ENCODE measurements around the gene HNRNPL. TPM values are rescaled to one million over a fixed set of nuclear protein-coding genes. Genes with fewer than 3 reads are reported as not detected.
"Not testable (repeated sequence)": the region's sequence is repeated elsewhere in the genome, so short reads cannot be mapped to it uniquely, and the experiment has no call there.

Gene HNRNPL
- total RNA-seq, 4 donors from 2014 or later, result 88.3 to 172 (median 126) TPM

GRCh38 chr19:38799104-38799503 lies 50.7 kb downstream of the HNRNPL start:
- Histone ChIP-seq H3K27ac (no peak overlapping the region), H3K9me3 (no peaks in the 10 kb centered on the region), H3K27me3 (no peaks in the 10 kb centered on the region), H3K4me3 (no peak overlapping the region), H3K36me3 (no peaks in the 10 kb centered on the region), H3K4me1 (no peaks in the 10 kb centered on the region)
- TF ChIP-seq, protein P1, sequence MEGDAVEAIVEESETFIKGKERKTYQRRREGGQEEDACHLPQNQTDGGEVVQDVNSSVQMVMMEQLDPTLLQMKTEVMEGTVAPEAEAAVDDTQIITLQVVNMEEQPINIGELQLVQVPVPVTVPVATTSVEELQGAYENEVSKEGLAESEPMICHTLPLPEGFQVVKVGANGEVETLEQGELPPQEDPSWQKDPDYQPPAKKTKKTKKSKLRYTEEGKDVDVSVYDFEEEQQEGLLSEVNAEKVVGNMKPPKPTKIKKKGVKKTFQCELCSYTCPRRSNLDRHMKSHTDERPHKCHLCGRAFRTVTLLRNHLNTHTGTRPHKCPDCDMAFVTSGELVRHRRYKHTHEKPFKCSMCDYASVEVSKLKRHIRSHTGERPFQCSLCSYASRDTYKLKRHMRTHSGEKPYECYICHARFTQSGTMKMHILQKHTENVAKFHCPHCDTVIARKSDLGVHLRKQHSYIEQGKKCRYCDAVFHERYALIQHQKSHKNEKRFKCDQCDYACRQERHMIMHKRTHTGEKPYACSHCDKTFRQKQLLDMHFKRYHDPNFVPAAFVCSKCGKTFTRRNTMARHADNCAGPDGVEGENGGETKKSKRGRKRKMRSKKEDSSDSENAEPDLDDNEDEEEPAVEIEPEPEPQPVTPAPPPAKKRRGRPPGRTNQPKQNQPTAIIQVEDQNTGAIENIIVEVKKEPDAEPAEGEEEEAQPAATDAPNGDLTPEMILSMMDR (IDR thresholded peaks at IDR 0.05 in 4 of 5, conservative IDR thresholded peaks at IDR 0.05 in 1 of 5), result no peak
- no peak for TF ChIP-seq POLR2A (IDR thresholded peaks at IDR 0.05)
- in situ Hi-C loops (cut with MboI; ENCODE audit: low sequenced_read_pairs in 4 of 4) (no loop called here), intact Hi-C loops (cut with DNase I; ENCODE audit: low total_unique reads) (no loop called here)
- DNase-seq (no peak), ATAC-seq (no peak)

GRCh38 chr19:38797781-38798180 lies 52.0 kb downstream of the HNRNPL start:
- in situ Hi-C loops (cut with MboI; ENCODE audit: low sequenced_read_pairs in 4 of 4); intact Hi-C loops (cut with DNase I; ENCODE audit: low total_unique reads); ATAC-seq; H3K9me3 ChIP-seq; H3K4me1 ChIP-seq; DNase-seq; H3K36me3 ChIP-seq; H3K4me3 ChIP-seq; H3K27me3 ChIP-seq; H3K27ac ChIP-seq: not testable (repeated sequence)

- H3K4me3 ChIP-seq, result no peak overlapping the region
- peaks cover 0 to 5% (median 4%) of the 10 kb centered on the region in 3 donors for H3K27me3 ChIP-seq
- no peak overlapping the region for H3K27ac ChIP-seq
- no peaks in the 10 kb centered on the region for H3K9me3 ChIP-seq
- H3K4me1 ChIP-seq, result no peaks in the 10 kb centered on the region
- no peak for DNase-seq
- no peak for TF ChIP-seq POLR2A (IDR thresholded peaks at IDR 0.05)
- TF ChIP-seq, protein P1 (IDR thresholded peaks at IDR 0.05 in 4 of 5, conservative IDR thresholded peaks at IDR 0.05 in 1 of 5), result no peak
- in situ Hi-C loops (cut with MboI; ENCODE audit: low sequenced_read_pairs in 4 of 4), result no loop called here
- ATAC-seq, result no peak
- H3K36me3 ChIP-seq, result no peaks in the 10 kb centered on the region
- intact Hi-C loops (cut with DNase I; ENCODE audit: low total_unique reads), result no loop called here
Measured at GRCh38 chr19:38796154-38796553, 53.6 kb downstream of the HNRNPL start.

- H3K36me3 ChIP-seq, result no peaks in the 10 kb centered on the region
- TF ChIP-seq, protein P1 (IDR thresholded peaks at IDR 0.05 in 4 of 5, conservative IDR thresholded peaks at IDR 0.05 in 1 of 5), result no peak
- TF ChIP-seq POLR2A (IDR thresholded peaks at IDR 0.05), result no peak
- H3K9me3 ChIP-seq, result no peaks in the 10 kb centered on the region
- no peak overlapping the region for H3K4me3 ChIP-seq
- intact Hi-C loops (cut with DNase I; ENCODE audit: low total_unique reads), result no loop called here
- H3K27me3 ChIP-seq, result peaks cover 0 to 5% (median 4%) of the 10 kb centered on the region in 3 donors
- in situ Hi-C loops (cut with MboI; ENCODE audit: low sequenced_read_pairs in 4 of 4), result no loop called here
- H3K27ac ChIP-seq, result no peak overlapping the region
- no peak for DNase-seq
- no peaks in the 10 kb centered on the region for H3K4me1 ChIP-seq
- ATAC-seq, result no peak
Measured at GRCh38 chr19:38795549-38795948, 54.2 kb downstream of the HNRNPL start.

DNA sequence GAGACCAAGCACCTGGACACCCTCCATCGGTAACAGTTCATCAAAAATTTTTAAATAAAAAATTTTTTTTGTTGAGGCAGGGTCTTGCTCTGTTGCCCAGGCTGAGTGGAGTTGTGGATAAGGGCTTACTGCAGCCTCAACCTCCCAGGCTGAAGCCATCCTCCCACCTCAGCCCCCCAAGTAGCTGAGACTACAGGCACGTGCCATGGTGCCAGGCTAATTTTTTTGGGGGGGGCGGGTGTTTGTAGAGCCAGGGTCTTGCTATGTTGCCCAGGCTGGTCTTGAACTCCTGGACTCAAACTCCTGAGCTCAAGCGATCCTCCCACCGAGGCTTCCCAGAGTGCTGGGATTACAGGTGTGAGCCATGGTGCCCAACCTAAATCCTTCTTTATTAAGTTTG lies 56.1 kb downstream of the HNRNPL start:
- intact Hi-C loops (cut with DNase I; ENCODE audit: low total_unique reads) (no loop called here), in situ Hi-C loops (cut with MboI; ENCODE audit: low sequenced_read_pairs in 4 of 4) (no loop called here)
- no peak overlapping the region for H3K27ac ChIP-seq
- TF ChIP-seq POLR2A (IDR thresholded peaks at IDR 0.05), result no peak
- TF ChIP-seq, protein P1 (IDR thresholded peaks at IDR 0.05 in 4 of 5, conservative IDR thresholded peaks at IDR 0.05 in 1 of 5), result no peak
- H3K27me3 ChIP-seq, result peaks cover 0 to 5% (median 4%) of the 10 kb centered on the region in 3 donors
- DNase-seq, result no peak
- H3K9me3 ChIP-seq, result no peaks in the 10 kb centered on the region
- no peak overlapping the region for H3K4me3 ChIP-seq
- H3K4me1 ChIP-seq, result no peaks in the 10 kb centered on the region
- ATAC-seq, result no peak
- H3K36me3 ChIP-seq, result no peaks in the 10 kb centered on the region
